Ascending aorta (tissue), 2 donors: ENCODE data around the gene ARHGAP11A. TPM values are rescaled to one million over a fixed set of nuclear protein-coding genes. Genes with fewer than 3 reads are reported as not detected.

Source experiments
- DNase-seq, 2 donors: peaks; one replicate each; pipeline ENCODE4 v3.0.0-alpha.2; 2019; ENCODE audit warnings: low spot score in 2 of 2
- H3K27ac ChIP-seq, 2 donors: fragments of 200-600 bp; sonication (generic); one replicate each; pipeline ENCODE4 v1.5.1; 2016 to 2017; ENCODE audit warnings: mild to moderate bottlenecking in 1 of 2
- H3K27me3 ChIP-seq: fragments of 200-600 bp; sonication (generic); one replicate; pipeline ENCODE4 v1.5.1; 2017
- H3K36me3 ChIP-seq, 2 donors: fragments of 200-600 bp; sonication (generic); one replicate each; pipeline ENCODE4 v1.5.1; 2016
- H3K4me1 ChIP-seq, 2 donors: fragments of 200-600 bp; sonication (generic); one replicate each; pipeline ENCODE4 v1.5.1; 2016 to 2017; ENCODE audit warnings: mild to moderate bottlenecking in 1 of 2
- H3K4me3 ChIP-seq, 2 donors: fragments of 200-600 bp; sonication (generic); one replicate each; pipeline ENCODE4 v1.5.1; 2016 to 2017; ENCODE audit warnings: mild to moderate bottlenecking in 1 of 2
- H3K9me3 ChIP-seq, 2 donors: fragments of 200-600 bp; sonication (generic); one replicate each; pipeline ENCODE4 v1.5.1; 2016
- intact Hi-C: fragments of 100-400 bp; cut with DNase I; formaldehyde crosslinking; loops from one replicate; pipeline ENCODE4 v1.15.1; 2023
- total RNA-seq: library from RNA; depleted of rRNA; stranded (reverse); fragments of >200 nt; gene quantifications from one replicate; pipeline ENCODE4 v1.1.0, GENCODE V29; 2016
- TF ChIP-seq, protein P1 (sequence below), 3 experiments: fragments of 200-600 bp in 2 of 3; fragments of 450-650 bp in 1 of 3; sonication (generic) in 2 of 3; IDR thresholded peaks; one replicate each; pipeline ENCODE4 v1.5.1; 2016 to 2019; ENCODE audit warnings: antibody characterized with exemption in 3 of 3, mild to moderate bottlenecking in 1 of 3, moderate library complexity in 1 of 3

The ARHGAP11A gene
- total RNA-seq, 1 donor from 2014 or later, result not detected

GRCh38 chr15:32656091-32656490, 40.8 kb downstream of the ARHGAP11A start:
- intact Hi-C loops, result no loop called here
- Histone ChIP-seq H3K4me3 (no peak overlapping the region), H3K27ac (no peak overlapping the region), H3K36me3 (no peaks in the 10 kb centered on the region), H3K4me1 (peaks cover 3 to 4% of the 10 kb centered on the region in 2 donors), H3K27me3 (no peaks in the 10 kb centered on the region), H3K9me3 (no peaks in the 10 kb centered on the region)
- no peak for DNase-seq
- TF ChIP-seq, protein P1, sequence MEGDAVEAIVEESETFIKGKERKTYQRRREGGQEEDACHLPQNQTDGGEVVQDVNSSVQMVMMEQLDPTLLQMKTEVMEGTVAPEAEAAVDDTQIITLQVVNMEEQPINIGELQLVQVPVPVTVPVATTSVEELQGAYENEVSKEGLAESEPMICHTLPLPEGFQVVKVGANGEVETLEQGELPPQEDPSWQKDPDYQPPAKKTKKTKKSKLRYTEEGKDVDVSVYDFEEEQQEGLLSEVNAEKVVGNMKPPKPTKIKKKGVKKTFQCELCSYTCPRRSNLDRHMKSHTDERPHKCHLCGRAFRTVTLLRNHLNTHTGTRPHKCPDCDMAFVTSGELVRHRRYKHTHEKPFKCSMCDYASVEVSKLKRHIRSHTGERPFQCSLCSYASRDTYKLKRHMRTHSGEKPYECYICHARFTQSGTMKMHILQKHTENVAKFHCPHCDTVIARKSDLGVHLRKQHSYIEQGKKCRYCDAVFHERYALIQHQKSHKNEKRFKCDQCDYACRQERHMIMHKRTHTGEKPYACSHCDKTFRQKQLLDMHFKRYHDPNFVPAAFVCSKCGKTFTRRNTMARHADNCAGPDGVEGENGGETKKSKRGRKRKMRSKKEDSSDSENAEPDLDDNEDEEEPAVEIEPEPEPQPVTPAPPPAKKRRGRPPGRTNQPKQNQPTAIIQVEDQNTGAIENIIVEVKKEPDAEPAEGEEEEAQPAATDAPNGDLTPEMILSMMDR (IDR thresholded peaks at IDR 0.05), result no peak

GRCh38 chr15:32656496-32656895, 41.2 kb downstream of the ARHGAP11A start:
- intact Hi-C loops, result no loop called here
- Histone ChIP-seq H3K9me3 (no peaks in the 10 kb centered on the region), H3K4me1 (peaks cover 3 to 4% of the 10 kb centered on the region in 2 donors), H3K27ac (no peak overlapping the region), H3K27me3 (no peaks in the 10 kb centered on the region), H3K36me3 (no peaks in the 10 kb centered on the region), H3K4me3 (no peak overlapping the region)
- TF ChIP-seq, protein P1 (IDR thresholded peaks at IDR 0.05), result no peak
- no peak for DNase-seq

- Histone ChIP-seq H3K27me3 (no peaks in the 10 kb centered on the region), H3K27ac (no peak overlapping the region), H3K4me1 (peaks cover 3 to 4% of the 10 kb centered on the region in 2 donors), H3K9me3 (no peaks in the 10 kb centered on the region), H3K36me3 (no peaks in the 10 kb centered on the region), H3K4me3 (no peak overlapping the region)
- TF ChIP-seq, protein P1 (IDR thresholded peaks at IDR 0.05), result no peak
- intact Hi-C loops, result no loop called here
- no peak for DNase-seq
Observed at GRCh38 chr15:32657198-32657883, 42.0 kb downstream of the ARHGAP11A start.

- no peaks in the 10 kb centered on the region for H3K27me3 ChIP-seq
- no peaks in the 10 kb centered on the region for H3K36me3 ChIP-seq
- DNase-seq, result no peak
- TF ChIP-seq, protein P1 (IDR thresholded peaks at IDR 0.05), result no peak
- H3K4me3 ChIP-seq, result no peak overlapping the region
- H3K27ac ChIP-seq, result no peak overlapping the region
- intact Hi-C loops, result no loop called here
- H3K4me1 ChIP-seq, result peaks cover 3 to 4% of the 10 kb centered on the region in 2 donors
- H3K9me3 ChIP-seq, result no peaks in the 10 kb centered on the region
Observed at GRCh38 chr15:32657941-32658340, 42.6 kb downstream of the ARHGAP11A start.

- Histone ChIP-seq H3K27me3 (no peaks in the 10 kb centered on the region), H3K4me3 (no peak overlapping the region), H3K9me3 (no peaks in the 10 kb centered on the region), H3K36me3 (no peaks in the 10 kb centered on the region), H3K4me1 (peaks cover 3 to 4% of the 10 kb centered on the region in 2 donors), H3K27ac (peak overlapping the region; percentile 12 to 31)
- peak in 1 of 2 donors; percentile 78 for DNase-seq
- intact Hi-C loops, result loop anchor here (5.0 kb wide), 2 partner anchors 183 to 473 kb away; no protein-coding TSS in a partner anchor
- TF ChIP-seq, protein P1 (IDR thresholded peaks at IDR 0.05), result peak in 2 of 3 experiments; percentile 8 to 9
Observed at GRCh38 chr15:32659340-32660155, 44.2 kb downstream of the ARHGAP11A start.
